HEK293 (cell line): ENCODE measurements around the gene ATP2A3.

Source experiments
- CTCF ChIA-PET: fragments of 350-600 bp; formaldehyde crosslinking; extraction: SDS; loops from one replicate; lab custom pipeline; 2021; ENCODE audit warnings: antibody characterized with exemption; lab: Yijun Ruan, JAX
- POLR2A ChIA-PET: fragments of 300-600 bp; formaldehyde crosslinking; extraction: SDS; loops from one replicate; lab custom pipeline; 2020; ENCODE audit warnings: antibody characterized with exemption, inconsistent platforms; lab: Yijun Ruan, JAX
- H3K27ac ChIP-seq: fragments of 200-500 bp; sonication (Bioruptor generic); 2 replicates; pipeline ENCODE4 v1.5.1; 2014; ENCODE audit warnings: low read depth, low read length, control low read depth, inconsistent platforms; ENCODE audit errors: extremely low read depth
- H3K36me3 ChIP-seq, 2 experiments: fragments of 200-500 bp in 1 of 2; sonication (Bioruptor generic) in 1 of 2; 1 replicate in 1 of 2; 2 replicates in 1 of 2; pipeline ENCODE4 v1.5.1; 2014 to 2017; ENCODE audit warnings: inconsistent platforms in 2 of 2, low read length in 2 of 2; ENCODE audit not compliant: control insufficient read depth in 2 of 2, insufficient read depth in 1 of 2
- H3K4me1 ChIP-seq: fragments of 200-500 bp; sonication (Bioruptor generic); 2 replicates; pipeline ENCODE4 v1.5.1; 2014; ENCODE audit warnings: mild to moderate bottlenecking, low read length, inconsistent platforms; ENCODE audit not compliant: control insufficient read depth, insufficient read depth
- H3K4me3 ChIP-seq: 2 replicates; pipeline ENCODE4 v1.5.1; 2011; ENCODE audit warnings: low read depth, mild to moderate bottlenecking, control low read depth, low read length, moderate library complexity
- H3K9me3 ChIP-seq: fragments of 200-500 bp; sonication (Bioruptor generic); 2 replicates; pipeline ENCODE4 v1.5.1; 2014; ENCODE audit warnings: low read depth, low read length, inconsistent platforms; ENCODE audit not compliant: control insufficient read depth, insufficient read depth
- EGR2 ChIP-seq: fragments of 450-650 bp; formaldehyde crosslinking; IDR thresholded peaks from 2 replicates; pipeline ENCODE4 v1.5.1; 2016; ENCODE audit warnings: low read depth, missing biosample characterization, missing genetic modification characterization
- KLF1 ChIP-seq: fragments of 450-650 bp; formaldehyde crosslinking; IDR thresholded peaks from 2 replicates; pipeline ENCODE4 v1.5.1; 2016; ENCODE audit warnings: missing biosample characterization, missing genetic modification characterization
- KLF16 ChIP-seq: fragments of 450-650 bp; formaldehyde crosslinking; IDR thresholded peaks from 2 replicates; pipeline ENCODE4 v1.5.1; 2017; ENCODE audit warnings: missing biosample characterization, missing genetic modification characterization
- ZBTB1 ChIP-seq: fragments of 450-650 bp; formaldehyde crosslinking; IDR thresholded peaks from 2 replicates; pipeline ENCODE4 v1.5.1; 2016; ENCODE audit warnings: missing biosample characterization, missing genetic modification characterization
- ZBTB8A ChIP-seq: fragments of 450-650 bp; formaldehyde crosslinking; IDR thresholded peaks from 2 replicates; pipeline ENCODE4 v1.5.1; 2016; ENCODE audit warnings: missing biosample characterization, missing genetic modification characterization
- ZFHX2 ChIP-seq: fragments of 450-650 bp; formaldehyde crosslinking; conservative IDR thresholded peaks from 2 replicates; pipeline ENCODE4 v1.5.1; 2016; ENCODE audit warnings: missing biosample characterization, missing genetic modification characterization
- ZNF341 ChIP-seq: fragments of 450-650 bp; formaldehyde crosslinking; IDR thresholded peaks from 2 replicates; pipeline ENCODE4; 2016; ENCODE audit warnings: low read depth, missing biosample characterization, missing genetic modification characterization
- ZNF37A ChIP-seq: fragments of 450-650 bp; IDR thresholded peaks from 2 replicates; pipeline ENCODE4 v1.5.1; 2018; ENCODE audit warnings: missing biosample characterization, missing genetic modification characterization
- ZNF391 ChIP-seq: fragments of 450-650 bp; formaldehyde crosslinking; IDR thresholded peaks from 2 replicates; pipeline ENCODE4 v1.5.1; 2016; ENCODE audit warnings: low read depth, missing biosample characterization, missing genetic modification characterization, borderline replicate concordance
- ZNF398 ChIP-seq: fragments of 450-650 bp; formaldehyde crosslinking; IDR thresholded peaks from 2 replicates; pipeline ENCODE4 v1.5.1; 2017; ENCODE audit warnings: missing biosample characterization, missing genetic modification characterization
- ZNF404 ChIP-seq: fragments of 450-650 bp; formaldehyde crosslinking; IDR thresholded peaks from 2 replicates; pipeline ENCODE4 v1.5.1; 2017; ENCODE audit warnings: missing biosample characterization, missing genetic modification characterization
- ZNF514 ChIP-seq: fragments of 450-650 bp; formaldehyde crosslinking; IDR thresholded peaks from 2 replicates; pipeline ENCODE4 v1.5.1; 2016; ENCODE audit warnings: missing biosample characterization, missing genetic modification characterization
- ZNF521 ChIP-seq: fragments of 450-650 bp; formaldehyde crosslinking; IDR thresholded peaks from 2 replicates; pipeline ENCODE4 v1.5.1; 2017; ENCODE audit warnings: missing biosample characterization, mild to moderate bottlenecking, missing genetic modification characterization
- ZNF548 ChIP-seq: fragments of 450-650 bp; formaldehyde crosslinking; IDR thresholded peaks from 2 replicates; pipeline ENCODE4 v1.5.1; 2016; ENCODE audit warnings: missing biosample characterization, missing genetic modification characterization
- ZNF560 ChIP-seq: fragments of 450-650 bp; formaldehyde crosslinking; IDR thresholded peaks from 2 replicates; pipeline ENCODE4 v1.5.1; 2017; ENCODE audit warnings: missing biosample characterization, missing genetic modification characterization, borderline replicate concordance
- ZNF580 ChIP-seq: fragments of 450-650 bp; formaldehyde crosslinking; IDR thresholded peaks from 2 replicates; pipeline ENCODE4 v1.5.1; 2016; ENCODE audit warnings: missing biosample characterization, missing genetic modification characterization
- ZNF596 ChIP-seq: fragments of 450-650 bp; IDR thresholded peaks from 2 replicates; pipeline ENCODE4 v1.5.0; 2018; ENCODE audit warnings: missing biosample characterization, mild to moderate bottlenecking, missing genetic modification characterization, moderate library complexity
- ZNF600 ChIP-seq: fragments of 450-650 bp; formaldehyde crosslinking; IDR thresholded peaks from 2 replicates; pipeline ENCODE4 v1.5.1; 2016; ENCODE audit warnings: missing biosample characterization, missing genetic modification characterization
- ZNF660 ChIP-seq: fragments of 450-650 bp; IDR thresholded peaks from 2 replicates; pipeline ENCODE4 v1.5.1; 2018; ENCODE audit warnings: missing biosample characterization, mild to moderate bottlenecking, missing genetic modification characterization
- ZNF664 ChIP-seq: fragments of 450-650 bp; formaldehyde crosslinking; IDR thresholded peaks from 2 replicates; pipeline ENCODE4 v1.5.1; 2016; ENCODE audit warnings: missing biosample characterization, missing genetic modification characterization

ATP2A3 gene

GRCh38 chr17:3962217-3962964 lies 1.8 kb downstream of the ATP2A3 start:
- ChIA-PET CTCF (interaction anchor here (0.6 to 1.1 kb wide), 4 partner anchors 17 to 458 kb away, joined by 3 to 4 read pairs (median 4); no protein-coding TSS in a partner anchor), POLR2A (no interaction called here)
- no peak overlapping the region for H3K4me3 ChIP-seq
- H3K9me3 ChIP-seq = no peaks in the 10 kb centered on the region
- no peak overlapping the region for H3K27ac ChIP-seq
- TF ChIP-seq ZNF514 (tag by site-specific recombination) = no peak
- TF ChIP-seq ZNF664 (tag by site-specific recombination) = peak; percentile 93
- TF ChIP-seq KLF1 = no peak
- no peak for TF ChIP-seq ZBTB8A (tag by site-specific recombination)
- no peak for TF ChIP-seq ZNF560 (tag by site-specific recombination)
- TF ChIP-seq ZBTB1 (tag by site-specific recombination) = no peak
- TF ChIP-seq ZNF548 (tag by site-specific recombination) = no peak
- no peak for TF ChIP-seq ZNF521 (tag by site-specific recombination)
- TF ChIP-seq, all 188 proteins: peak for 1
- no peaks in the 10 kb centered on the region for H3K36me3 ChIP-seq
- peaks cover 14% of the 10 kb centered on the region for H3K4me1 ChIP-seq

- Histone ChIP-seq H3K27ac (no peak overlapping the region), H3K4me3 (no peak overlapping the region), H3K36me3 (no peaks in the 10 kb centered on the region), H3K4me1 (peaks cover 14% of the 10 kb centered on the region), H3K9me3 (no peaks in the 10 kb centered on the region)
- ChIA-PET CTCF (interaction anchor here (0.9 to 1.1 kb wide), 2 partner anchors 48 to 459 kb away, joined by 3 to 4 read pairs; no protein-coding TSS in a partner anchor), POLR2A (interaction anchor here (0.6 kb wide), 1 partner anchor 1182 kb away, joined by 3 read pairs; no protein-coding TSS in a partner anchor)
- TF ChIP-seq ZNF580 (tag by site-specific recombination) (no peak), ZNF341 (tag by site-specific recombination) (peak; percentile 57), ZNF37A (no peak), ZNF548 (tag by site-specific recombination) (no peak)
Observed at GRCh38 chr17:3961564-3962047, 2.6 kb downstream of the ATP2A3 start.

GRCh38 chr17:3960764-3961163 lies 3.5 kb downstream of the ATP2A3 start:
- no peaks in the 10 kb centered on the region for H3K36me3 ChIP-seq
- no peaks in the 10 kb centered on the region for H3K9me3 ChIP-seq
- peaks cover 14% of the 10 kb centered on the region for H3K4me1 ChIP-seq
- ChIA-PET CTCF (interaction anchor here (0.9 to 1.4 kb wide), 2 partner anchors 47 to 58 kb away, joined by 3 read pairs; no protein-coding TSS in a partner anchor), POLR2A (interaction anchor here (1.1 kb wide), 1 partner anchor 15 kb away, joined by 3 read pairs; no protein-coding TSS in a partner anchor)
- 0 out of 2 replicates have a peak, but pooled peaks have one; percentile 36 for TF ChIP-seq ZNF600
- no peak for TF ChIP-seq ZNF404 (tag by site-specific recombination)
- TF ChIP-seq ZNF398 (tag by site-specific recombination) = no peak
- TF ChIP-seq ZNF391 (tag by site-specific recombination) = no peak
- 0 out of 2 replicates have a peak, but pooled peaks have one; percentile 26 for TF ChIP-seq ZFHX2 (tag by site-specific recombination)
- TF ChIP-seq ZNF596 (tag by site-specific recombination) = no peak
- 0 out of 2 replicates have a peak, but pooled peaks have one; percentile 24 for TF ChIP-seq EGR2
- TF ChIP-seq KLF16 (tag by site-specific recombination) = no peak
- TF ChIP-seq ZNF660 (tag by site-specific recombination) = no peak
- no peak overlapping the region for H3K4me3 ChIP-seq
- no peak overlapping the region for H3K27ac ChIP-seq
